Natural killer cell (primary cell): ENCODE measurements around the gene ADGRB3. TPM values are rescaled to one million over a fixed set of nuclear protein-coding genes. Genes with fewer than 3 reads are reported as not detected.

Source experiments
- ATAC-seq, 3 donors: fragments of 150-1000 bp in 2 of 3; fragments of 200-7000 bp in 1 of 3; cut with Tn5 transposase; 1 replicate in 1 of 3; 2 replicates in 2 of 3; pipeline ENCODE4 v1.10.0; 2021; ENCODE audit warnings: mild to moderate bottlenecking in 2 of 3, moderate library complexity in 2 of 3
- DNase-seq, 2 donors: peaks; one replicate each; pipeline versions ENCODE4 v3.0.0 to v3.0.0-alpha.2; 2013 to 2021; ENCODE audit warnings: mixed read lengths in 1 of 2
- H3K27ac ChIP-seq: one replicate; pipeline ENCODE4 v1.5.1; 2013; ENCODE audit warnings: mild to moderate bottlenecking, low read length
- H3K27me3 ChIP-seq: one replicate; pipeline ENCODE4 v1.6.1; 2013; ENCODE audit warnings: low read length; ENCODE audit not compliant: control insufficient read depth, insufficient read depth
- H3K36me3 ChIP-seq: one replicate; pipeline ENCODE4 v1.6.1; 2013; ENCODE audit warnings: low read length; ENCODE audit not compliant: control insufficient read depth, insufficient read depth
- H3K4me1 ChIP-seq: one replicate; pipeline ENCODE4 v1.6.1; 2013; ENCODE audit warnings: low read length; ENCODE audit not compliant: control insufficient read depth, insufficient read depth
- H3K4me3 ChIP-seq: one replicate; pipeline ENCODE4 v1.5.1; 2013; ENCODE audit warnings: low read length
- H3K9me3 ChIP-seq: one replicate; pipeline ENCODE4 v1.6.1; 2013; ENCODE audit warnings: low read length; ENCODE audit not compliant: control insufficient read depth, insufficient read depth
- H3K27ac Mint-ChIP-seq, 2 donors: one replicate each; pipeline ENCODE4 v1.8.0; 2022; ENCODE audit warnings: mild to moderate bottlenecking in 2 of 2, mixed read lengths in 2 of 2, moderate library complexity in 1 of 2
- H3K27me3 Mint-ChIP-seq, 2 donors: one replicate each; pipeline ENCODE4 v1.8.0; 2022; ENCODE audit warnings: low read depth in 2 of 2, mixed read lengths in 2 of 2
- H3K36me3 Mint-ChIP-seq: one replicate; pipeline ENCODE4 v1.8.0; 2022; ENCODE audit warnings: mixed read lengths
- H3K4me1 Mint-ChIP-seq, 2 donors: one replicate each; pipeline ENCODE4 v1.8.0; 2022; ENCODE audit warnings: mixed read lengths in 2 of 2
- H3K4me3 Mint-ChIP-seq: one replicate; pipeline ENCODE4 v1.8.0; 2022; ENCODE audit warnings: mild to moderate bottlenecking, moderate library complexity, mixed read lengths
- H3K9me3 Mint-ChIP-seq, 2 donors: one replicate each; pipeline ENCODE4 v1.8.0; 2022; ENCODE audit warnings: mixed read lengths in 2 of 2
- WGBS: methylation state at CpG from one replicate; pipeline ENCODE4 v1.1.7; 2013; ENCODE audit warnings: missing lambda C conversion rate; ENCODE audit not compliant: insufficient coverage; 5-methylcytosine and 5-hydroxymethylcytosine counted together
- intact Hi-C: fragments of 100-400 bp; cut with micrococcal nuclease; formaldehyde crosslinking; loops from one replicate; pipeline ENCODE4 v1.14.2; 2022
- total RNA-seq, 4 donors: library from RNA; stranded (reverse); fragments of 120-200 nt in 1 of 4; gene quantifications; one replicate each; pipeline versions ENCODE4 v1.2.3 to v1.2.4, GENCODE V29; 2013 to 2022
- TF ChIP-seq, protein P1 (sequence below): fragments of 200-600 bp; IDR thresholded peaks from one replicate; pipeline ENCODE4 v1.8.0; 2022; ENCODE audit warnings: antibody characterized with exemption

ADGRB3 gene
- total RNA-seq, 3 donors from 2014 or later (not counting 1 experiment from before 2014, with no cell fraction given) = not detected

DNA sequence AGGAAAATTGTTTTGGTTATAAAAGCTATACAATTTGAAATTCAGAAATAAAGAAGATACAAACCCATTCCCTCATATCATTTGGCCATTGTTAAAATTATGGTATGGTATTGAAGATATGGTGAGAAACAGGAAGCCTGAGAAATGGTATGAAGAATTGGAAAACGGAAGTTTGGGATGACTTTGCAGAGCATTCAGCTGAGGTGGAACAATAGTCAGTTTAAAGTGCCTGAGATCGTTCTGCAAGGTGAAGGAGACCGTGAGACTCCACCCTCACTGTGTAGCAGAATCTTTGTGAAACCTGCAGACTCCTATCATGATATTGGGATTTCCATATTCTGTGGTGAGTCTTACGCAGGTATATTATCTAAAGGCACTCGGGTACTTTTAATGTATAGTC is 97.3 kb downstream of the ADGRB3 start:
- WGBS = 40% methylated on average over 4 of the region's 5 CpGs
- Mint-ChIP-seq H3K9me3 (peaks cover 2 to 14% of the 10 kb centered on the region in 2 donors), H3K4me3 (no peak overlapping the region), H3K36me3 (no peaks in the 10 kb centered on the region), H3K4me1 (no peaks in the 10 kb centered on the region), H3K27ac (no peak overlapping the region), H3K27me3 (no peaks in the 10 kb centered on the region)
- Histone ChIP-seq H3K9me3 (no peaks in the 10 kb centered on the region), H3K36me3 (no peaks in the 10 kb centered on the region), H3K27ac (no peak overlapping the region), H3K4me1 (no peaks in the 10 kb centered on the region), H3K4me3 (no peak overlapping the region), H3K27me3 (no peaks in the 10 kb centered on the region)
- intact Hi-C loops = no loop called here
- TF ChIP-seq, protein P1, sequence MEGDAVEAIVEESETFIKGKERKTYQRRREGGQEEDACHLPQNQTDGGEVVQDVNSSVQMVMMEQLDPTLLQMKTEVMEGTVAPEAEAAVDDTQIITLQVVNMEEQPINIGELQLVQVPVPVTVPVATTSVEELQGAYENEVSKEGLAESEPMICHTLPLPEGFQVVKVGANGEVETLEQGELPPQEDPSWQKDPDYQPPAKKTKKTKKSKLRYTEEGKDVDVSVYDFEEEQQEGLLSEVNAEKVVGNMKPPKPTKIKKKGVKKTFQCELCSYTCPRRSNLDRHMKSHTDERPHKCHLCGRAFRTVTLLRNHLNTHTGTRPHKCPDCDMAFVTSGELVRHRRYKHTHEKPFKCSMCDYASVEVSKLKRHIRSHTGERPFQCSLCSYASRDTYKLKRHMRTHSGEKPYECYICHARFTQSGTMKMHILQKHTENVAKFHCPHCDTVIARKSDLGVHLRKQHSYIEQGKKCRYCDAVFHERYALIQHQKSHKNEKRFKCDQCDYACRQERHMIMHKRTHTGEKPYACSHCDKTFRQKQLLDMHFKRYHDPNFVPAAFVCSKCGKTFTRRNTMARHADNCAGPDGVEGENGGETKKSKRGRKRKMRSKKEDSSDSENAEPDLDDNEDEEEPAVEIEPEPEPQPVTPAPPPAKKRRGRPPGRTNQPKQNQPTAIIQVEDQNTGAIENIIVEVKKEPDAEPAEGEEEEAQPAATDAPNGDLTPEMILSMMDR = no peak
- DNase-seq (no peak), ATAC-seq (no peak)

DNA sequence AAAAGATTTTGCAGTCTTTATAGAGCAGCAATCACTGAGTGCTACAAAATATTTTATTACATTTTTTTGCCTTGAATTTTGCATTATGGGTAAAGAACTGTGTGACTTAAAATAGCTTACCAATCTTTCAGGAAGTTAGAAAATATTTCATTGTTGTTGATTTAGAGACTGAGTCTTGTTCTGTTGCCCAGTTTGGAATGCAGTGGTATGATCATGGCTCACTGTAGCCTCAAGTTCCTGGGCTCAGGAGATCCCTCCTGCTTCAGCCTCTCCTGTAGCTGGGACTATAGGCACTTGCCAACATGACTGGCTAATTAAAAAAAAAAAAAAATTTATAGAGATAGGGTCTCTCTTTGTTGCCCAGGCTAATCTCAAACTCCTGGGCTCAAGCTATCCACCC is 100.8 kb downstream of the ADGRB3 start:
- Histone ChIP-seq H3K9me3 (no peaks in the 10 kb centered on the region), H3K4me3 (no peak overlapping the region), H3K27me3 (no peaks in the 10 kb centered on the region), H3K4me1 (no peaks in the 10 kb centered on the region), H3K36me3 (no peaks in the 10 kb centered on the region), H3K27ac (no peak overlapping the region)
- Mint-ChIP-seq H3K27ac (no peak overlapping the region), H3K27me3 (no peaks in the 10 kb centered on the region), H3K9me3 (peaks cover 2 to 14% of the 10 kb centered on the region in 2 donors), H3K4me1 (no peaks in the 10 kb centered on the region), H3K4me3 (no peak overlapping the region), H3K36me3 (no peaks in the 10 kb centered on the region)
- TF ChIP-seq, protein P1 = no peak
- intact Hi-C loops = no loop called here
- no peak for DNase-seq
- ATAC-seq = no peak

DNA sequence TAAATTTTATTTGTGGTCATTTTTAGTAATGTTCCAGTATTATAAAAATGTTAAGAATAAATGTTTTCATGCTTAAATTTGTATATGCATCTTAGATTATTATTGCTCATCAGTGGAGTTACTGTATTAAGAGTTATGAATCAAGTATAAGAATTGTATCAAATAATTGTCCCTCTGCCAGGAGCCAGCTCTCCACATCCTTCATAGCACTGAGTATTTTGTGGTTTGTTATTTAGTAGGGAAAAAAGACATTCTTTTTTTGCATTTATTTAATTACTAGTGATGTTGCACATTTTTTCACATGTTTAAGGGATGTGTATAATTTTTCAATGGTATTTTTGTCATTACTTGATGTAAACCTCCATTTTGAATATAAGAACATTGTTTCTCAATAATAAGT is 102.0 kb downstream of the ADGRB3 start:
- intact Hi-C loops = no loop called here
- H3K27ac Mint-ChIP-seq = no peak overlapping the region
- H3K4me3 Mint-ChIP-seq = no peak overlapping the region
- Histone ChIP-seq H3K9me3 (no peaks in the 10 kb centered on the region), H3K4me1 (no peaks in the 10 kb centered on the region), H3K36me3 (no peaks in the 10 kb centered on the region), H3K27me3 (no peaks in the 10 kb centered on the region), H3K27ac (no peak overlapping the region), H3K4me3 (no peak overlapping the region)
- no peaks in the 10 kb centered on the region for H3K27me3 Mint-ChIP-seq
- peaks cover 2 to 14% of the 10 kb centered on the region in 2 donors for H3K9me3 Mint-ChIP-seq
- no peaks in the 10 kb centered on the region for H3K4me1 Mint-ChIP-seq
- H3K36me3 Mint-ChIP-seq = no peaks in the 10 kb centered on the region
- no peak for ATAC-seq
- TF ChIP-seq, protein P1 = no peak
- DNase-seq = no peak

DNA sequence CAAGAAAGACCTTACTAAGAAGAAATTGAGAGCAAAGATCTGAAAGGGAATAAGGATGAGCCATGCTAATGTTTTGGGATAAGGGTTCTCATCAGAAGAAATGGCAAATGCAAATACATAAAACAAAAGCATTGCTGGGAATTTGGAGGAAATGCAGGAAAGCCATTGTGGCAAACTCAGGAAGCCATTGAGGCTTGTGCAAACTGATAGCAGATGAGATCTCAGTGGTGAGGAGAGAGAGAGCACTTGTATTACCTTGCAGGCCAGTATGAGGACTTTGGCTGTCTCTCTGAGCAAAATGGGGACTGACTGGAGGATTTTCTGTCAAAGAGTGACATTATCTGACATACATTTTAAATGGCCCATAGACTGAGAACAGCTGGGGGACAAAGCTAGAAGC is 103.0 kb downstream of the ADGRB3 start:
- TF ChIP-seq, protein P1 = no peak
- Mint-ChIP-seq H3K9me3 (peaks cover 0 to 11% of the 10 kb centered on the region in 2 donors), H3K4me1 (no peaks in the 10 kb centered on the region), H3K36me3 (no peaks in the 10 kb centered on the region), H3K27me3 (no peaks in the 10 kb centered on the region), H3K4me3 (no peak overlapping the region), H3K27ac (no peak overlapping the region)
- H3K4me3 ChIP-seq = no peak overlapping the region
- no peaks in the 10 kb centered on the region for H3K27me3 ChIP-seq
- H3K27ac ChIP-seq = no peak overlapping the region
- H3K9me3 ChIP-seq = no peaks in the 10 kb centered on the region
- DNase-seq (no peak), ATAC-seq (no peak)
- H3K36me3 ChIP-seq = no peaks in the 10 kb centered on the region
- H3K4me1 ChIP-seq = no peaks in the 10 kb centered on the region
- intact Hi-C loops = no loop called here
